Tibial nerve (tissue), 3 donors: ENCODE measurements around the gene PCLO.

Experiments
- CTCF ChIP-seq, 5 experiments: fragments of 200-600 bp in 3 of 5; fragments of 450-650 bp in 2 of 5; sonication (generic) in 3 of 5; IDR thresholded peaks; one replicate each; pipeline ENCODE4 v1.5.1; 2016 to 2019; ENCODE audit warnings: antibody characterized with exemption in 5 of 5, mild to moderate bottlenecking in 3 of 5, moderate library complexity in 2 of 5
- POLR2A ChIP-seq, 2 donors: fragments of 450-650 bp; IDR thresholded peaks; one replicate each; pipeline ENCODE4 v1.6.1; 2017; ENCODE audit warnings: antibody characterized with exemption in 2 of 2, mild to moderate bottlenecking in 2 of 2, moderate library complexity in 2 of 2

GRCh38 chr7:83210479-83210878 is 47.8 kb upstream of the PCLO start:
- TF ChIP-seq CTCF (IDR thresholded peaks at IDR 0.05) (no peak), POLR2A (IDR thresholded peaks at IDR 0.05) (no peak)
